Measurements from ENCODE around the gene PRR30.

The PRR30 gene

GRCh38 chr2:27088634-27089033, 50.6 kb downstream of the PRR30 start:
- Mint-ChIP-seq H3K4me1 (ENCODE audit: low read depth) (peaks cover 24% of the 10 kb centered on the region), H3K4me3 (no peak overlapping the region), H3K9me3 (ENCODE audit: low read depth) (no peaks in the 10 kb centered on the region), H3K36me3 (no peaks in the 10 kb centered on the region), H3K27ac (no peak overlapping the region), H3K27me3 (no peaks in the 10 kb centered on the region)

GRCh38 chr2:27087823-27088410, 51.3 kb downstream of the PRR30 start:
- Mint-ChIP-seq H3K4me1 (ENCODE audit: low read depth) (peaks cover 24% of the 10 kb centered on the region), H3K27me3 (no peaks in the 10 kb centered on the region), H3K9me3 (ENCODE audit: low read depth) (no peaks in the 10 kb centered on the region), H3K27ac (no peak overlapping the region), H3K4me3 (peak overlapping the region; percentile 89), H3K36me3 (no peaks in the 10 kb centered on the region)

Data from activated naive CD8-positive, alpha-beta T cell (primary cell).